DND-41 (cell line): ENCODE results near the gene TCEAL4.

Experiments
- ATAC-seq: fragments of 200-7000 bp; cut with Tn5 transposase; 3 replicates; pipeline ENCODE4 v1.9.1; 2021; ENCODE audit warnings: low read depth; ENCODE audit not compliant: insufficient read depth
- DNase-seq: peaks from one replicate; pipeline ENCODE4 v3.0.0-alpha.2; 2020
- H2AFZ ChIP-seq: 2 replicates; pipeline ENCODE4 v1.6.0; 2012; ENCODE audit warnings: low read depth, low read length
- H3K27ac ChIP-seq: 2 replicates; pipeline ENCODE4 v1.5.1; 2012; ENCODE audit warnings: low read length, inconsistent platforms
- H3K27me3 ChIP-seq: fragments of 200-600 bp; sonication (generic); 2 replicates; pipeline ENCODE4 v1.6.0; 2012; ENCODE audit warnings: low read length, mild to moderate bottlenecking, inconsistent platforms; ENCODE audit not compliant: insufficient read depth, poor library complexity
- H3K36me3 ChIP-seq: 2 replicates; pipeline ENCODE4 v1.5.1; 2012; ENCODE audit warnings: low read length, inconsistent platforms; ENCODE audit not compliant: insufficient read depth
- H3K4me1 ChIP-seq: 2 replicates; pipeline ENCODE4 v1.5.1; 2012; ENCODE audit warnings: mild to moderate bottlenecking, low read length; ENCODE audit not compliant: insufficient read depth
- H3K4me2 ChIP-seq: 2 replicates; pipeline ENCODE4 v1.6.0; 2012; ENCODE audit warnings: mild to moderate bottlenecking, moderate library complexity, low read length, inconsistent platforms; ENCODE audit not compliant: insufficient read depth
- H3K4me3 ChIP-seq, 2 experiments: fragments of 200-600 bp in 1 of 2; shearing (Covaris generic) in 1 of 2; 2 replicates each; pipeline ENCODE4 v1.5.1; 2012 to 2016; ENCODE audit warnings: inconsistent platforms in 2 of 2, low read length in 2 of 2, mild to moderate bottlenecking in 2 of 2, low read depth in 1 of 2, moderate library complexity in 1 of 2
- H3K79me2 ChIP-seq: 2 replicates; pipeline ENCODE4 v1.6.0; 2012; ENCODE audit warnings: low read length, inconsistent platforms; ENCODE audit not compliant: insufficient read depth
- H3K9ac ChIP-seq: 2 replicates; pipeline ENCODE4 v1.6.0; 2012; ENCODE audit warnings: low read depth, mild to moderate bottlenecking, inconsistent platforms, low read length, moderate library complexity
- H3K9me3 ChIP-seq: 2 replicates; pipeline ENCODE4 v1.5.1; 2012; ENCODE audit warnings: low read length, moderate library complexity, mild to moderate bottlenecking, inconsistent platforms; ENCODE audit not compliant: insufficient read depth, severe bottlenecking
- H4K20me1 ChIP-seq: 2 replicates; pipeline ENCODE4 v1.6.0; 2012; ENCODE audit warnings: low read length; ENCODE audit not compliant: insufficient read depth
- CTCF ChIP-seq: IDR thresholded peaks from 2 replicates; pipeline ENCODE4 v1.5.1; 2012; ENCODE audit warnings: borderline replicate concordance, low read length, moderate library complexity, mild to moderate bottlenecking; ENCODE audit not compliant: poor library complexity, severe bottlenecking; ENCODE audit errors: extremely low read depth
- EZH2 ChIP-seq: IDR thresholded peaks from 3 replicates; pipeline ENCODE4 v1.6.1; 2012; ENCODE audit warnings: borderline replicate concordance, low read depth, mild to moderate bottlenecking, moderate library complexity, low read length, inconsistent platforms; ENCODE audit not compliant: severe bottlenecking

Gene TCEAL4

DNA sequence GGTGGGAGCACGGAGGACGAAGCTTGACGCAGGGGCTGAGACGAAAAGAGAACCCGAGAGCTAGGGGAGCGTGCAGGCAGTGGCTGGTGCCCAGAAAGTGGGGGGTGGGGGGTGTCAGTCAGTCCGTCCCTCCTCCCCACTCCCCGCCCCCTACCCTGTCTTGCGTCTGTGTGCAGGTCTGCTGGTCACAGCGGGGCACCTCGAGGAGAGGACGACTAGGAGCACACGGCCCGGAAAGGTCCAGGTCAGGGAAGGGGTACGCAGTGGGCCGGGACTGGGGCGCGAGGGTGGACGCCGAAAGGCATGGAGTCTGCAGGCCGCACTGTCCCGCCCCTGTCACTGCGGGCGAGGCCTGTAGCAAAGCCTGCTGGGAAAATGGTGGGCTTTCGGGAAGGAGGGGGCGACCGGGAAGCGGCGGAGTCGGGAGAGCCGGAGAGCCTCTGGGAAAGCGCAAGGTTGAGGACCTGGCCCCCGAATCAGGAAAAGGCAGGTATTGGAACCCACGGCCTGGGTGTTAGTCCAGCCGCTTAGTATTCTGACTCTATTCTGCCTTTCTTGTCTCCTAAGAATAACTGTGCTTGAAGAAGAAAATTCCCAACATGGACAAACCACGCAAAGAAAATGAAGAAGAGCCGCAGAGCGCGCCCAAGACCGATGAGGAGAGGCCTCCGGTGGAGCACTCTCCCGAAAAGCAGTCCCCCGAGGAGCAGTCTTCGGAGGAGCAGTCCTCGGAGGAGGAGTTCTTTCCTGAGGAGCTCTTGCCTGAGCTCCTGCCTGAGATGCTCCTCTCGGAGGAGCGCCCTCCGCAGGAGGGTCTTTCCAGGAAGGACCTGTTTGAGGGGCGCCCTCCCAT is 44.2 kb downstream of the TCEAL4 start:
- H2AFZ ChIP-seq, result peak overlapping the region; percentile 87

GRCh38 chrX:103630171-103630511 is 44.8 kb downstream of the TCEAL4 start:
- Histone ChIP-seq H3K4me2 (peak overlapping the region; percentile 73), H3K9me3 (no peaks in the 10 kb centered on the region), H3K79me2 (peaks cover 10% of the 10 kb centered on the region; the same call in 1 of the 2 replicates), H3K4me3 (peak overlapping the region; percentile 52 to 67; a peak in 3 of 4 replicates), H3K4me1 (peaks cover 22% of the 10 kb centered on the region), H2AFZ (peak overlapping the region; percentile 87), H4K20me1 (no peaks in the 10 kb centered on the region), H3K27me3 (no peaks in the 10 kb centered on the region), H3K27ac (no peak overlapping the region), H3K36me3 (no peaks in the 10 kb centered on the region), H3K9ac (peak overlapping the region; percentile 82)
- DNase-seq, result no peak
- ATAC-seq, result no peak
- TF ChIP-seq EZH2, result no peak
- TF ChIP-seq CTCF, result no peak

More for the DNA sequence above, 44.2 kb downstream of the TCEAL4 start:
- Histone ChIP-seq H3K27ac (peak overlapping the region; percentile 73), H3K9me3 (no peaks in the 10 kb centered on the region), H3K79me2 (peaks cover 10% of the 10 kb centered on the region; the same call in 1 of the 2 replicates), H3K27me3 (no peaks in the 10 kb centered on the region), H3K4me2 (peak overlapping the region; percentile 73), H3K9ac (peak overlapping the region; percentile 82), H3K4me3 (peak overlapping the region; percentile 52 to 67), H4K20me1 (no peaks in the 10 kb centered on the region), H3K36me3 (no peaks in the 10 kb centered on the region), H3K4me1 (peaks cover 22% of the 10 kb centered on the region)
- DNase-seq, result peak; percentile 52
- TF ChIP-seq EZH2 (no peak), CTCF (peak; percentile 41)
- peak; percentile 70 for ATAC-seq

DNA sequence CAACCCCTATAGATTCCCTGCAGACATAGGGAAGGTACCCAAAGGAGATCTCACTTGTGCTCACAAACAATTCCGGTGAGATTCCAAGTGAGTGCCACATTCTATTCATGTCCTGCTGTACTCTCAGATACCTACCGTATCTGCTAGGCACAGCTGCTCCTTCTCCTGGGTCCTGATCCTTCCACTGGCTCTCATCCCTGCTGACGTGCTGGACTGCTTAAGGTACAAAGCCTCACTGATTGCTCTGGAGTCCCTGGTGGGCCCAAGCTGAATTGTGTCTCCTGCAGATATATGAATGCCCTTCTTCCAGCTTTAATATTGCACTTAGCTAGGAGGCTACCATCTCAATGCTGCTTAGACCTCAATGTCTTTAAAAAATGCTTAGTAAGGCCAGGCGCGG is 45.8 kb downstream of the TCEAL4 start:
- DNase-seq, result no peak
- peaks cover 10% of the 10 kb centered on the region; the same call in 1 of the 2 replicates for H3K79me2 ChIP-seq

More for the DNA sequence above, 45.8 kb downstream of the TCEAL4 start:
- H4K20me1 ChIP-seq, result no peaks in the 10 kb centered on the region
- no peak for ATAC-seq
- H3K27ac ChIP-seq, result no peak overlapping the region
- H3K4me1 ChIP-seq, result peaks cover 22% of the 10 kb centered on the region
- TF ChIP-seq CTCF (no peak), EZH2 (no peak)
- H2AFZ ChIP-seq, result no peak overlapping the region
- no peak overlapping the region for H3K4me2 ChIP-seq
- no peak overlapping the region for H3K4me3 ChIP-seq
- no peaks in the 10 kb centered on the region for H3K27me3 ChIP-seq
- no peaks in the 10 kb centered on the region for H3K36me3 ChIP-seq
- H3K9ac ChIP-seq, result no peak overlapping the region
- H3K9me3 ChIP-seq, result no peaks in the 10 kb centered on the region
